ENCODE data around the gene GNA12. TPM values are rescaled to one million over a fixed set of nuclear protein-coding genes. Genes with fewer than 3 reads are reported as not detected.

GNA12 gene
- total and polyA plus RNA-seq, 4 donors: 3.7 to 19.0 (median 11.3) TPM

DNA sequence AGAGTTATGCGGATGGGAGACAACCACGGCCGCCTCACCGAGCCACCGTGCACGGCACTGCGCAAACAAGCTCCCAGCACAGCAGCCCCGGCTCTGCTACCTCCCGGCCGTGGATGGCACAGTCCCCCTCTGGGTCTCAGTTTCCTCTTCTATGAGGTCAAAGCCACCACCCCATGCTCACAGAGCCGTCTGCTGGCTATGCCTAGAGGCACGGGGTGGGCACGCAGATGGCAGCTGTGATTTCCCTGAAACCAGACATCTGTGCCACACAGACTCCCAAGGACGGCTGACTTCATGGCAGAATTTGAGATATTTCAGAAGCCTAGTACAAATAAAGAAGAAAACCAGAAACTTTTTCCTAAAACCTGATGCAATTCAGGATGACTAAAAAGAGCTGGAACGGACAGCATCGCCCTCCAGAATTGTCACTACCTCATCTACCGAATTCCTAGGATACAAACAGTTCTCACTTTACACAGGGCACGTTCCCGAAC, 82.9 kb downstream of the GNA12 start:
- no peak for DNase-seq (ENCODE audit: low spot score)
- no peak for TF ChIP-seq SP1 (IDR thresholded peaks at IDR 0.05)
- TF ChIP-seq FOXA1 (IDR thresholded peaks at IDR 0.05): no peak
- TF ChIP-seq EGR1 (IDR thresholded peaks at IDR 0.05; ENCODE audit: low read depth in 2 of 2): no peak
- no peak for TF ChIP-seq MAX (IDR thresholded peaks at IDR 0.05)
- TF ChIP-seq FOXA2 (IDR thresholded peaks at IDR 0.05): no peak
- no peak for TF ChIP-seq ZBTB33 (IDR thresholded peaks at IDR 0.05)
- TF ChIP-seq HNF4A (conservative IDR thresholded peaks at IDR 0.05): no peak
- TF ChIP-seq HNF4G (IDR thresholded peaks at IDR 0.05): no peak
- no peak for TF ChIP-seq RXRA (IDR thresholded peaks at IDR 0.05)
- TF ChIP-seq JUND (IDR thresholded peaks at IDR 0.05): no peak
- TF ChIP-seq REST (IDR thresholded peaks at IDR 0.05): no peak
- no peak for TF ChIP-seq TAF1 (conservative IDR thresholded peaks at IDR 0.05)
- no peak for TF ChIP-seq YY1 (IDR thresholded peaks at IDR 0.05)
- TF ChIP-seq, protein P1, sequence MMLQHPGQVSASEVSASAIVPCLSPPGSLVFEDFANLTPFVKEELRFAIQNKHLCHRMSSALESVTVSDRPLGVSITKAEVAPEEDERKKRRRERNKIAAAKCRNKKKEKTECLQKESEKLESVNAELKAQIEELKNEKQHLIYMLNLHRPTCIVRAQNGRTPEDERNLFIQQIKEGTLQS (IDR thresholded peaks at IDR 0.05): no peak

DNA sequence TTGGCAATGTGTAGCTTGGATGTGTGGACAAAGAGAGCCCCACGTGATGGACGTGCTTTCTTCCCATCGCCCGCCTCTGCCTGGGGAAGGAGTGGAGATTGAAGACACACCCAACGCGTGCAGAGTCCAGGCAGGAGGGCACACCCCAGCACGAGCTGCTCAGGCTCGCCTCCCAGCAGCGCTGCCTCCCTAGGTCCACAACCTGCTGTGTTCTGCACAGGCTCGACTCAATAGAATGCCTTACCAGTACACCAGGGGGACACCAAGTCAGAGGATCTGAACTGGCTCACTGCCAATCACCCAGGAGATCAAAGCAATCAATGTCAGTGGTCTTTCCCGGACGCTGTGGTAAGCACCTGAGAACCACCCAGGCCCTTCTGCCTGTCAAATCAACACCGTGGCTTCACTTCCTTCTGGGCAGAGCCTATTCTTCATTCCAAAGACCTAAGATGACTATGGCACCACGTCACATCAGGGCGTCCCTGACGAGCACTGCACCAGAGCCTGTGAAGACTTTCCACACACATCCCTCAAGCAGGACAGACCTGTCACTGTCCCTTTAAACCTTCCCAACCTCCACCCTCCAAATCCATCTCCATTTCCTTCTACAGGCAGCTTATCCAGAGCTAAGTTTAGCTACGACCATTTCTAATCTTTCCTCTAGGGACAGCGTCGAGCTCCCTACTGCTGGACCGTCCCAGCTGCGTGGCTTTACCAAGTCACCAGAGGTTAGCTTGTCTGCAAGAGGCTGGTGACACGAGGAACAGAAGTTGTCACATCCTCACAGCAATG, 83.8 kb downstream of the GNA12 start:
- H3K4me1 ChIP-seq (ENCODE audit: control insufficient read depth in 4 of 4, insufficient read depth in 4 of 4, low read length in 3 of 4): no peaks in the 10 kb centered on the region
- no peaks in the 10 kb centered on the region for H3K27me3 ChIP-seq (ENCODE audit: control insufficient read depth in 4 of 4, insufficient read depth in 4 of 4, low read length in 3 of 4)
- H3K4me3 ChIP-seq (ENCODE audit: low read depth in 1 of 3, low read length in 3 of 3): no peak overlapping the region
- no peak overlapping the region for H3K9ac ChIP-seq (ENCODE audit: low read depth in 1 of 2, low read length in 2 of 2)
- WGBS: 67% methylated on average over 22 of the region's 22 CpGs
- peaks cover 0 to 4% (median 0%) of the 10 kb centered on the region in 4 donors for H3K36me3 ChIP-seq (ENCODE audit: control insufficient read depth in 4 of 4, insufficient read depth in 3 of 4, low read depth in 1 of 4, low read length in 3 of 4)
- no peaks in the 10 kb centered on the region for H3K9me3 ChIP-seq (ENCODE audit: control insufficient read depth in 4 of 4, low read length in 3 of 4)
- H3K27ac ChIP-seq (ENCODE audit: low read depth in 1 of 2, low read length in 2 of 2): peak overlapping the region; percentile 43 to 54
- no peak for DNase-seq (ENCODE audit: low spot score)
- TF ChIP-seq RXRA (IDR thresholded peaks at IDR 0.05) (no peak), REST (IDR thresholded peaks at IDR 0.05) (no peak), FOXA1 (IDR thresholded peaks at IDR 0.05) (no peak), NR2F2 (IDR thresholded peaks at IDR 0.05) (peak; percentile 16), HNF4A (conservative IDR thresholded peaks at IDR 0.05) (no peak), RAD21 (IDR thresholded peaks at IDR 0.05) (peak; percentile 50 to 72)
- TF ChIP-seq, protein P2, sequence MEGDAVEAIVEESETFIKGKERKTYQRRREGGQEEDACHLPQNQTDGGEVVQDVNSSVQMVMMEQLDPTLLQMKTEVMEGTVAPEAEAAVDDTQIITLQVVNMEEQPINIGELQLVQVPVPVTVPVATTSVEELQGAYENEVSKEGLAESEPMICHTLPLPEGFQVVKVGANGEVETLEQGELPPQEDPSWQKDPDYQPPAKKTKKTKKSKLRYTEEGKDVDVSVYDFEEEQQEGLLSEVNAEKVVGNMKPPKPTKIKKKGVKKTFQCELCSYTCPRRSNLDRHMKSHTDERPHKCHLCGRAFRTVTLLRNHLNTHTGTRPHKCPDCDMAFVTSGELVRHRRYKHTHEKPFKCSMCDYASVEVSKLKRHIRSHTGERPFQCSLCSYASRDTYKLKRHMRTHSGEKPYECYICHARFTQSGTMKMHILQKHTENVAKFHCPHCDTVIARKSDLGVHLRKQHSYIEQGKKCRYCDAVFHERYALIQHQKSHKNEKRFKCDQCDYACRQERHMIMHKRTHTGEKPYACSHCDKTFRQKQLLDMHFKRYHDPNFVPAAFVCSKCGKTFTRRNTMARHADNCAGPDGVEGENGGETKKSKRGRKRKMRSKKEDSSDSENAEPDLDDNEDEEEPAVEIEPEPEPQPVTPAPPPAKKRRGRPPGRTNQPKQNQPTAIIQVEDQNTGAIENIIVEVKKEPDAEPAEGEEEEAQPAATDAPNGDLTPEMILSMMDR (IDR thresholded peaks at IDR 0.05; ENCODE audit: low read depth, low read length, missing input control): peak; percentile 34
- TF ChIP-seq, protein P1 (IDR thresholded peaks at IDR 0.05): no peak

More for the DNA sequence above, 82.9 kb downstream of the GNA12 start:
- peak overlapping the region in 1 of 2 donors; percentile 37 for H3K27ac ChIP-seq (ENCODE audit: low read depth in 1 of 2, low read length in 2 of 2)
- H3K4me1 ChIP-seq (ENCODE audit: control insufficient read depth in 4 of 4, insufficient read depth in 4 of 4, low read length in 3 of 4): no peaks in the 10 kb centered on the region
- H3K4me3 ChIP-seq (ENCODE audit: low read depth in 1 of 3, low read length in 3 of 3): no peak overlapping the region
- 96% methylated on average over 19 of the region's 19 CpGs for WGBS
- no peak overlapping the region for H3K9ac ChIP-seq (ENCODE audit: low read depth in 1 of 2, low read length in 2 of 2)
- no peaks in the 10 kb centered on the region for H3K27me3 ChIP-seq (ENCODE audit: control insufficient read depth in 4 of 4, insufficient read depth in 4 of 4, low read length in 3 of 4)
- peaks cover 0 to 4% (median 0%) of the 10 kb centered on the region in 4 donors for H3K36me3 ChIP-seq (ENCODE audit: control insufficient read depth in 4 of 4, insufficient read depth in 3 of 4, low read depth in 1 of 4, low read length in 3 of 4)
- H3K9me3 ChIP-seq (ENCODE audit: control insufficient read depth in 4 of 4, low read length in 3 of 4): no peaks in the 10 kb centered on the region

Data from liver (tissue), 9 donors.